ENCODE data around the gene ABCA7.
A peak's percentile ranks its signal among the peaks of the same experiment; 100 is the strongest.

Gene ABCA7, protein sequence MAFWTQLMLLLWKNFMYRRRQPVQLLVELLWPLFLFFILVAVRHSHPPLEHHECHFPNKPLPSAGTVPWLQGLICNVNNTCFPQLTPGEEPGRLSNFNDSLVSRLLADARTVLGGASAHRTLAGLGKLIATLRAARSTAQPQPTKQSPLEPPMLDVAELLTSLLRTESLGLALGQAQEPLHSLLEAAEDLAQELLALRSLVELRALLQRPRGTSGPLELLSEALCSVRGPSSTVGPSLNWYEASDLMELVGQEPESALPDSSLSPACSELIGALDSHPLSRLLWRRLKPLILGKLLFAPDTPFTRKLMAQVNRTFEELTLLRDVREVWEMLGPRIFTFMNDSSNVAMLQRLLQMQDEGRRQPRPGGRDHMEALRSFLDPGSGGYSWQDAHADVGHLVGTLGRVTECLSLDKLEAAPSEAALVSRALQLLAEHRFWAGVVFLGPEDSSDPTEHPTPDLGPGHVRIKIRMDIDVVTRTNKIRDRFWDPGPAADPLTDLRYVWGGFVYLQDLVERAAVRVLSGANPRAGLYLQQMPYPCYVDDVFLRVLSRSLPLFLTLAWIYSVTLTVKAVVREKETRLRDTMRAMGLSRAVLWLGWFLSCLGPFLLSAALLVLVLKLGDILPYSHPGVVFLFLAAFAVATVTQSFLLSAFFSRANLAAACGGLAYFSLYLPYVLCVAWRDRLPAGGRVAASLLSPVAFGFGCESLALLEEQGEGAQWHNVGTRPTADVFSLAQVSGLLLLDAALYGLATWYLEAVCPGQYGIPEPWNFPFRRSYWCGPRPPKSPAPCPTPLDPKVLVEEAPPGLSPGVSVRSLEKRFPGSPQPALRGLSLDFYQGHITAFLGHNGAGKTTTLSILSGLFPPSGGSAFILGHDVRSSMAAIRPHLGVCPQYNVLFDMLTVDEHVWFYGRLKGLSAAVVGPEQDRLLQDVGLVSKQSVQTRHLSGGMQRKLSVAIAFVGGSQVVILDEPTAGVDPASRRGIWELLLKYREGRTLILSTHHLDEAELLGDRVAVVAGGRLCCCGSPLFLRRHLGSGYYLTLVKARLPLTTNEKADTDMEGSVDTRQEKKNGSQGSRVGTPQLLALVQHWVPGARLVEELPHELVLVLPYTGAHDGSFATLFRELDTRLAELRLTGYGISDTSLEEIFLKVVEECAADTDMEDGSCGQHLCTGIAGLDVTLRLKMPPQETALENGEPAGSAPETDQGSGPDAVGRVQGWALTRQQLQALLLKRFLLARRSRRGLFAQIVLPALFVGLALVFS (N-terminal part only)

GRCh38 chr19:1039646-1040475 lies at the start of gene ABCA7:
Gene ABCA7, plus strand, starts transcription at chr19:1040107. Its CDS starts 1,255 bp downstream, at chr19:1041362.
- DNase-seq = peak; percentile 100

- DNase-seq = no peak
Observed at GRCh38 chr19:990119-990571, 49.8 kb upstream of the ABCA7 start.

GRCh38 chr19:990746-991145 lies 49.2 kb upstream of the ABCA7 start:
- DNase-seq = no peak

GRCh38 chr19:991174-991931 lies 48.6 kb upstream of the ABCA7 start:
- DNase-seq = peak; percentile 89

GRCh38 chr19:991932-992669 lies 47.8 kb upstream of the ABCA7 start:
- no peak for DNase-seq

DNA sequence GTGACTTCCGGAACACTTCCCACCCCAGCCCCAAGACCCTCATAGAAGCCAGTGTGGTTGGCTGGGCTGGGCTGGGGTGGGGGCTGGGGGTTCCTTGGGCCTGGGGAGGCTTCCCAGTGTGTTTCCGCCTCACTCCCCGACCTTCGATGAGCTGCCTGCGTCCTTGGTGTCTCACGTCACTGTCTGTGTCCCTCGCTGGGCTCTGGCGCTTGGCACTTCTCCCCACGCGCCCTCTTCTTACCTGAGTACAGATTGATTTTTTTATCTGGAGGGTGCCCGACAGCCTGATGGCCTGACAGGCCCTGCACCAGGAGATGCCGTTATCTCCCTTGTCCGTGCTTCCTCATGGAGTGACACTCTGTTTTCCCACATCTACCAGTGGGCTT lies 47.2 kb upstream of the ABCA7 start:
- no peak for DNase-seq

- no peak for DNase-seq
Observed at GRCh38 chr19:993361-993830, 46.5 kb upstream of the ABCA7 start.

- no peak for DNase-seq
Observed at GRCh38 chr19:993831-994393, 46.0 kb upstream of the ABCA7 start.

DNA sequence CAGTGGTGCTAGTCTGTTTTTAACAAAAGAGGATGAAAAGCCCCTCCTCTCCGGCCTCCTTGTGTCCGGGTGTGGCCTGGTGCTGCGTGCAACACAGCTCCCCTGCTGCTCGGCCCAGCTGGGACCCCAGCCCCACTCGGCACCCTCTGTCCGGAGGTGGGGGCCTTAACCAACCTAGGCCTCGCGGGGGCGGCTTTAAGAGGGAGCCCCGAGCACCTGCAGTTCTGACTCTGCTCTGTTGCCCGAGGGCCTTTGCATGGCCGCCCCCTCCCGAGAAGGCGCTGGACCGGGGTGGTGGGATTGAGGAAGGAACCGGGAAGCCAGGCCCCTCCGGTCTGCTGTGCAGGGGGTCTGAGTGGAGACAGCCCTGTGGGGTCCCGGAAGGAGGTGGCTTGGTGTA lies 45.4 kb upstream of the ABCA7 start:
- DNase-seq = no peak

DNA sequence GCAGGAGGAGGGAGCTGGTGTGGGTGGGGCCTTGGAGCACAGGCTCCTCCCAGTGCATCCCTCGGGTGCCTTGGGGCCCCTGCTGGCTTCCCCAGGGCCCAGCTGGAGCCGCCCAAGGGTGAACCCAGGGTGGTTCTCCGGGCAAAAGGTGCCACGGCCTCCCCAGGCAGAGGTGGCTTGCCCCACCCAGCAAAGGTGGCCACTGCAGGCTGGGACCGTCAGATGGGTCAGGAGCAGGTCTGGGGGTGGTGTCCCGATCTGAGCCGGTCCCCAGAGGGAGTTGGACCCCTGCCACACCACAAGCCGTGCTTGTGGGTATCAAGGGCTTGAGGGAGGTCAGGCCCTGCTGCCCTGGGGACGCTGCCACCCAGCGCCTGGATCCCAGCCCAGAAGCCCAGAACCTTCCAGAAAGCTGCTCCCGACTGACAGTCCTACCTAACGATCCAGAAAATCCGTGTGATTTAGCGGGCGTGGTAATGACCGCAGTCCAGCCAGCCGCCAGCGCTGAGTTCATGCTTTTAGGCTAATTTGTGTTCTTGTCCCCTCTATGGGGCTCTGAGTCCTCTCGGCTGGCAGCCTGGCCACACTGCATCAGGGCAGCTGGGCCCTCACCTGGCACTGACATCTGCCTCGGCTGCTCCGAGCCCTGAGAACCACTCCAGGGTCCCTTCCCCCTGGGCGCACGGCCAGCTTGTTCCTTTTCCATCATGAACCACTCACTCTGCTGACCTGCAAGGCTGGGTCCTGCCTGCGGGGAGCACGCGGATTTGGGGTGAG lies 44.7 kb upstream of the ABCA7 start:
- DNase-seq = no peak

DNA sequence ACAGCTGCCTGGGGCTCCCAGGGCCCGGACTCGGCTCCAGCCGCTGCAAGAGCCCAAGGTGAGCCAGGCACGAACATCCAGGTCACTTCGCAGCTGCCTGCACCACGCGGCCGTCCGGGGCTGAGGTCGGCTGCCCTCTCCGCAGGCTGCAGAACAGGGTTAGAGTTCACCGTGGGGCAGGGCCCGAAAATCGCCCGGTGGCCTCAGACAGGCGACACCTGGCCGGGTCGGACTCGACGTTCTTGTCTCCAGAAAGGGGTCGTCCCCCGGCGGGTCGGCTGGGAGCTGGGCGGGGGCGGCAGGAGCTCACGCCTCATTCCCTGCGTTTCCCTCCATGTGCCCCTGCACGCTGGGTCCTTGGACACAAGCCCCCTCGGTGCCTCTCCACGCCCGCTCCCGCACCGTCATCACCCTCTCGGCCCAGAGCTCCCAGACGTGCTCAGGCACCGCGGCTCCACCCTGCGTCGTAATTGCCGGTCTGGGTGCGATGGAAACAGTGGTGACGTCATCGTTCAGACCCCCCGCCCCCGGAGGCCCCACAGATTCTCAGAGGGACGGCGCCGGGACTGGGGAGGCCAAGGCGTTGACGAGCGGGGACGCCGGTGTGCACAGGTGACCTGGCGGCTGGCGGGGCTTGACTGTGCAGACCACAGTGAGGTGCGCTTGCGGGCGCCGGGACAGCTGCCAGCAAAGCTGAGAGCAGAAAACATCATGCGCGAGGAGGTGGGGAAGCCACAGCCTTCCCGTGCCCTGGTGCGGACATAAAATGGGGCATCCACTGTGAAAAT lies 43.7 kb upstream of the ABCA7 start:
- DNase-seq = peak; percentile 73

GRCh38 chr19:998064-998463 lies 41.8 kb upstream of the ABCA7 start:
- DNase-seq = no peak

DNA sequence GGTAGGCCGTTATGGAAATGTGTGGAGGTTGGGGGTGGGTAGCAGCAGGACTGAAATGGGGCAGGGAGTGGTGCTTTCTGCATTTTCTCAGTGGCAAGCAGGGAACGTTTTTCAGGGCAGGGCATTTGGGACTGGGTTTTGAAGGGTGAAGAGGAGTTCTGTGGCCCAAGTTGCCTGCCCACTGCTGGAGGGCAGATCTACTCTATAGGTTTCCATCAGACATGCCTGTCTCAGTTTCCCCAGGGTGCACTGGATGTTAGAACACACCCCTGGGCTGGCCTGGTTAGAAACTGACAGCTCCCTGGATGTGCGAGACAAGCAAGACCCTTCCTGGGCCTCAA lies 40.6 kb upstream of the ABCA7 start:
- DNase-seq = no peak

DNA sequence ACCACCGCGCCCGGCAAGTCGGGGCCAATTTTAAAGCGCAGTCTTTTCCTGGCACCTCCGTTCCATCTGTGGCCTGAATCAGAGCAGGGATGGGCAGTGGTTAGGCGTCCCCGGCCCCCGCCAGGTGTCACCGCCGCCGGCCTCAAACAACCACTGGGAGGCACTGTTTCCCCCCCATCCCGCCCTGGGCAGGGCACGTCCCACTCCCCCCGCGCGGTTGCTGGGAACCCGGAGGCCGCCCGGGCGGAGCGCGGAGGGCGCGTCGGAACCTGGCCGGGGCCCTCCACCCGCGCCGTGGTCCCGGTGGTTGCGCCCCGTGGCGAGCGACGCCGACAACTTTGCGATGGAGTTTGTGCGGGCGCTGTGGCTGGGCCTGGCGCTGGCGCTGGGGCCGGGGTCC lies 39.8 kb upstream of the ABCA7 start, which contains the start of gene GRIN3B:
GRIN3B (plus strand) TSS at position 325 of the 400 bp plus-strand sequence; CDS start at position 344, 19 bp downstream.
- peak; percentile 83 for DNase-seq

DNA sequence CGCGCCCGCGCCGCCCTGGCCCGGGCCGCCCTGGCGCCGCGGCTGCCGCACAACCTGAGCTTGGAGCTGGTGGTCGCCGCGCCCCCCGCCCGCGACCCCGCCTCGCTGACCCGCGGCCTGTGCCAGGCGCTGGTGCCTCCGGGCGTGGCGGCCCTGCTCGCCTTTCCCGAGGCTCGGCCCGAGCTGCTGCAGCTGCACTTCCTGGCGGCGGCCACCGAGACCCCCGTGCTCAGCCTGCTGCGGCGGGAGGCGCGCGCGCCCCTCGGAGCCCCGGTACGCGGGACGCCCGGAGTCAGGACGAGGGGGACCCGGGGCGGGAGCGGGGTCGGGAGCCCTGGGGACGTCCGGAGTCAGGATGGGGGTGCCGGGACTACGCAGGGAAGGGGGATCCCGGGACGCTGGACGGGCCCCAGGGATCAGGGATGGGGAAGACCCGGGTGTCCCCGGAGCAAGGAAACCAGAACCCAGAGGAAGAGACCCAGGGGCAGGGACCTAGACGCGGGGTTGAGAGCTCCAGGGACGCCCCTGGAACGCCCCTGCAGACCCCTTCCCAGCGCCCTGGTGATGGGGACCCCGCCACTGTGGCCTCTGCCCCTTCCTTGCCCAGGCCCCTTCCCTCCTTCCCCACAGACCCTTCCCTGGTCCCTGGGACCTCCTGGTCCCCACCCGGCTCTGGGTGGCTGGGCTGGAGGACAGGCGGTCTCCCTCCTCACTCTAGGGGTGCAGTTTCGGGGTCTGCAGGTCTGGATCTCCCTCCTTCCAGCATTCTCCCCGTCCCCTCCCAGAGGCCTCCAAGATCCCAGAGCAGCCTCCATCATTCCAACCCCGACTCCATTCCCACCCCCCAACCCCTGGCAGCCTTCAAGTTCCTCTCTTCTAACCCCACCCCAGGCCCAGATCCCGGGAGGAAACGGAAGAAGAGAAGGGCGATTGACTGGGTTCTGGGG lies 39.0 kb upstream of the ABCA7 start:
- no peak for DNase-seq

- DNase-seq = peak; percentile 81
Observed at GRCh38 chr19:1001538-1002166, 38.3 kb upstream of the ABCA7 start.

DNA sequence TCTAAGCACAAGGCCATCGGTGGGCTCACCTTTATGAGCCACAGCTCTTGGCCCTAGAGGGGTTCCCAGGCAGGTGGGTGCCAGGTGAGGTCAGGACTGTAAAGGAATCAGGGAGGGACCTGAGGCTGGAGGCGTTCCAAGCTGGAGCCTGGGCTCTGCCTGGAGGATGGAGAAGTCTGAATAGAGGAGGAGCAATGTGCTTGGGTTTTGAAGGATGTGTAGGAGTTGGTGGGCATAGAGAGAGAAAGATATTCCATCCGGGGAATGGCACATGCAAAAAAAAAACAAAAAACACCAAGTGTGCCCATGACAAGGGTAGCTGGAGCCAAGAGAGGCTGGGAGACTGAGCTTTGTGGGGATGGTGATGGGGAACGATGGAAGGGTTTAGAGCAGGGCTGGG lies 37.3 kb upstream of the ABCA7 start:
- DNase-seq = no peak

All from activated CD4-positive, alpha-beta T cell treated with anti-CD3 and anti-CD28 coated beads for 48 hours (primary cell).